ENCODE measurements around the gene IPO4. TPM values are rescaled to one million over a fixed set of nuclear protein-coding genes. Genes with fewer than 3 reads are reported as not detected.

Gene IPO4
- total and polyA plus RNA-seq, 9 of the 15 experiments (the other 6 are each of a cell fraction or from before 2014, with no cell fraction given): 7.3 to 122 (median 31.8) TPM

DNA sequence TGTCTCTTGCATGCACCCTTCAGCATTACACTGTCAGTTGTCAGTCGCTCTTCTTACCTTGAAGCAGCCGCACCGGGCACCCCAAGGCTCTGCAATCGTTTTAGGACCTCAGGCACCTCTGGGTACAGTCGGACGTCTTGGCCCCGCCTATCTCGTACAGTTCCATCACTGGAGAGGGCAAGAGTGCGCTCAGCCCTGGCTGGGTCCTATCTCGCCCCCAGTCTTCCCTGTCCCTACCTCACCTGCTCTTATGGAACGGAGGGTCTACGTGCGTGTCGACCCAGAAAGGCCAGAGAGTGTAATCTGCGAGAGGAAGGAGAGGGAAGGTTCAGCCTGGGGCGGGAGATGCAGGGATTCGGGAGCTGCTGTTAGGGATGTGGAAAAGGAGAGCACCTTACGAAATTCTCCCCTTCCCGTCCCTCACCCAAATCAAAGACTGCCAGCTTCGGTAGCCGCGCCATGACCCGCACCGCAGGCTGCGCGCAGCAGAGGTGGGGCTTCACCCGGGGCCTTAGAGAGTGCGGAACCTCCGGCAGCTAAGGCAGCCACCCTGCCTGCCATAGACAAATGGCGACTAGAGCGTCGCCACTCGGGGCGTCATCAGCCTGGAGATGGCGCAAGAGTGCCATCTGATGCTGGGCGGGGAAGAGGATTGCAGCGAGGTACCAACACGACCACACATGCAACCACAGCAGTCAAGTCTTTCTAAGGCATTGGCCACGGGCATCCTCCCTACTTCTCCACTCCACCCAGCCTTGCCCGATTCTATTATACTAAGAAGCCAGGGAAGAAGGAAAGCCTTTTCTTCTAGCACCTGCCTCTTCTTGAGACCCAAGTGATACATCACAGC is 27.1 kb upstream of the IPO4 start, which contains the start of gene MDP1 (continued):
- peak in 1 of 3 experiments; percentile 75; a peak in 2 of 6 replicates for TF ChIP-seq ZBTB11 (CRISPR knock-in tag; IDR thresholded peaks at IDR 0.05)
- TF ChIP-seq CC2D1A (IDR thresholded peaks at IDR 0.05): no peak
- TF ChIP-seq ZC3H11A (IDR thresholded peaks at IDR 0.05; ENCODE audit: low read depth, low read length): no peak
- peak; percentile 67; the same call in 1 of the 2 replicates for TF ChIP-seq POLR2AphosphoS5 (IDR thresholded peaks at IDR 0.05; ENCODE audit: control insufficient read depth, insufficient read depth, low read depth, low read length)
- no peak for TF ChIP-seq ZNF280B (CRISPR knock-in tag; IDR thresholded peaks at IDR 0.05)
- peak; percentile 85 for TF ChIP-seq JUND (IDR thresholded peaks at IDR 0.05; ENCODE audit: borderline replicate concordance, low read depth, low read length)
- peak; percentile 27; the same call in 1 of the 3 replicates for TF ChIP-seq JUND (tag; IDR thresholded peaks at IDR 0.05; ENCODE audit: borderline replicate concordance, low read depth, low read length)
- no peak for TF ChIP-seq MAX (CRISPR knock-in tag; IDR thresholded peaks at IDR 0.05)
- no peak for TF ChIP-seq ZNF174 (CRISPR knock-in tag; IDR thresholded peaks at IDR 0.05)
- TF ChIP-seq PCBP2 (IDR thresholded peaks at IDR 0.05; ENCODE audit: low read depth, low read length, poor library complexity, severe bottlenecking): no peak
- no peak; the same call in 1 of the 2 replicates for TF ChIP-seq ZNF263 (CRISPR knock-in tag; IDR thresholded peaks at IDR 0.05; ENCODE audit: borderline replicate concordance)
- TF ChIP-seq, protein P1, sequence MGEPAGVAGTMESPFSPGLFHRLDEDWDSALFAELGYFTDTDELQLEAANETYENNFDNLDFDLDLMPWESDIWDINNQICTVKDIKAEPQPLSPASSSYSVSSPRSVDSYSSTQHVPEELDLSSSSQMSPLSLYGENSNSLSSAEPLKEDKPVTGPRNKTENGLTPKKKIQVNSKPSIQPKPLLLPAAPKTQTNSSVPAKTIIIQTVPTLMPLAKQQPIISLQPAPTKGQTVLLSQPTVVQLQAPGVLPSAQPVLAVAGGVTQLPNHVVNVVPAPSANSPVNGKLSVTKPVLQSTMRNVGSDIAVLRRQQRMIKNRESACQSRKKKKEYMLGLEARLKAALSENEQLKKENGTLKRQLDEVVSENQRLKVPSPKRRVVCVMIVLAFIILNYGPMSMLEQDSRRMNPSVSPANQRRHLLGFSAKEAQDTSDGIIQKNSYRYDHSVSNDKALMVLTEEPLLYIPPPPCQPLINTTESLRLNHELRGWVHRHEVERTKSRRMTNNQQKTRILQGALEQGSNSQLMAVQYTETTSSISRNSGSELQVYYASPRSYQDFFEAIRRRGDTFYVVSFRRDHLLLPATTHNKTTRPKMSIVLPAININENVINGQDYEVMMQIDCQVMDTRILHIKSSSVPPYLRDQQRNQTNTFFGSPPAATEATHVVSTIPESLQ (CRISPR knock-in tag; IDR thresholded peaks at IDR 0.05): no peak
- no peak for TF ChIP-seq ZFP36 (IDR thresholded peaks at IDR 0.05; ENCODE audit: low read depth, low read length, partially characterized antibody)
- no peak for TF ChIP-seq USF2 (CRISPR knock-in tag; IDR thresholded peaks at IDR 0.05)
- TF ChIP-seq KLF13 (tag; IDR thresholded peaks at IDR 0.05; ENCODE audit: borderline replicate concordance, low read depth): no peak
- TF ChIP-seq ZSCAN32 (CRISPR knock-in tag; IDR thresholded peaks at IDR 0.05): no peak
- no peak for TF ChIP-seq ERF (CRISPR knock-in tag; IDR thresholded peaks at IDR 0.05)
